Esophagus squamous epithelium (tissue), 4 donors: Measurements from ENCODE around the gene EHF.

Source experiments
- CTCF ChIP-seq, 6 experiments: fragments of 450-650 bp in 4 of 6; fragments of 200-600 bp in 2 of 6; sonication (generic) in 2 of 6; IDR thresholded peaks; one replicate each; pipeline ENCODE4 v1.5.1; 2016 to 2019; ENCODE audit warnings: antibody characterized with exemption in 6 of 6, mild to moderate bottlenecking in 4 of 6, moderate library complexity in 4 of 6
- POLR2A ChIP-seq, 4 donors: fragments of 450-650 bp; IDR thresholded peaks; one replicate each; pipeline ENCODE4 v1.6.1; 2017; ENCODE audit warnings: antibody characterized with exemption in 4 of 4, mild to moderate bottlenecking in 4 of 4, moderate library complexity in 3 of 4

DNA sequence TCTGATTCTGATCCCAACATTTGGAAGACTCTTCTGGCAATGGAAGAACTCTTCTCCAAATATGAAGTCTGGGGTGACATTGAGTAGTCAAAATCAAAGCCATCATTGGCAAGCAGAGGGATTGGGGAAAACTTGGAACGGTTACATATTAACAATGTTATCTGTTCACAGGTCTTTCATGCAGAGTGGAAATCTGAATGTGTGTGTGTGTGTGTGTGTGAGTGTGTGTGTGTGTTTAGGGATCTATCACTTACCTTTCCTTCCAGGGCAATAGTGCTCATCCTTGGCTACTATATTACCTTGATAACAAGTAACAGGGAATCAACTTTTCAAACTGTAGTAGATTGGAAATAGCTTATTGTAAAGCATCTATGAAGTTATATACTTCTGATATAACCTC is 55.3 kb downstream of the EHF start:
- TF ChIP-seq CTCF (IDR thresholded peaks at IDR 0.05), result no peak
- TF ChIP-seq POLR2A (IDR thresholded peaks at IDR 0.05), result no peak
